IPS-15b (cell line): ENCODE measurements around the gene THOP1.

ENCODE experiments used
- H3K27me3 ChIP-seq: one replicate; pipeline ENCODE4 v1.6.1; 2013; ENCODE audit warnings: low read length; ENCODE audit not compliant: control insufficient read depth, insufficient read depth
- H3K36me3 ChIP-seq: one replicate; pipeline ENCODE4 v1.6.1; 2013; ENCODE audit warnings: low read length; ENCODE audit not compliant: control insufficient read depth, insufficient read depth
- H3K4me1 ChIP-seq: one replicate; pipeline ENCODE4 v1.6.1; 2013; ENCODE audit warnings: mild to moderate bottlenecking, low read length; ENCODE audit not compliant: control insufficient read depth, insufficient read depth
- H3K4me3 ChIP-seq: one replicate; pipeline ENCODE4 v1.5.1; 2013; ENCODE audit warnings: low read depth, low read length
- H3K9ac ChIP-seq: one replicate; pipeline ENCODE4 v1.6.1; 2013; ENCODE audit warnings: low read depth, mild to moderate bottlenecking, low read length
- H3K9me3 ChIP-seq: one replicate; pipeline ENCODE4 v1.6.1; 2013; ENCODE audit warnings: mild to moderate bottlenecking, low read length; ENCODE audit not compliant: control insufficient read depth, insufficient read depth

THOP1 gene

GRCh38 chr19:2841855-2842574 lies 56.7 kb downstream of the THOP1 start:
- peak overlapping the region; percentile 68 for H3K4me3 ChIP-seq
- peaks cover 5% of the 10 kb centered on the region for H3K9me3 ChIP-seq
- peaks cover 3% of the 10 kb centered on the region for H3K27me3 ChIP-seq
- H3K4me1 ChIP-seq: peaks cover 2% of the 10 kb centered on the region
- no peak overlapping the region for H3K9ac ChIP-seq
- no peaks in the 10 kb centered on the region for H3K36me3 ChIP-seq

- Histone ChIP-seq H3K36me3 (no peaks in the 10 kb centered on the region), H3K9me3 (peaks cover 8% of the 10 kb centered on the region), H3K4me1 (peaks cover 2% of the 10 kb centered on the region), H3K4me3 (no peak overlapping the region), H3K27me3 (peaks cover 3% of the 10 kb centered on the region), H3K9ac (no peak overlapping the region)
Observed at GRCh38 chr19:2845107-2845506, 59.8 kb downstream of the THOP1 start.

GRCh38 chr19:2846180-2846894 lies 61.0 kb downstream of the THOP1 start:
- Histone ChIP-seq H3K9me3 (peaks cover 12% of the 10 kb centered on the region), H3K4me1 (peaks cover 2% of the 10 kb centered on the region), H3K9ac (no peak overlapping the region), H3K36me3 (peaks cover 2% of the 10 kb centered on the region), H3K4me3 (no peak overlapping the region), H3K27me3 (peaks cover 3% of the 10 kb centered on the region)

GRCh38 chr19:2847507-2847906 lies 62.2 kb downstream of the THOP1 start:
- peaks cover 19% of the 10 kb centered on the region for H3K9me3 ChIP-seq
- no peaks in the 10 kb centered on the region for H3K4me1 ChIP-seq
- no peaks in the 10 kb centered on the region for H3K27me3 ChIP-seq
- H3K36me3 ChIP-seq: peaks cover 14% of the 10 kb centered on the region
- H3K9ac ChIP-seq: no peak overlapping the region
- no peak overlapping the region for H3K4me3 ChIP-seq

GRCh38 chr19:2848616-2849015 lies 63.3 kb downstream of the THOP1 start:
- Histone ChIP-seq H3K27me3 (no peaks in the 10 kb centered on the region), H3K9me3 (peaks cover 30% of the 10 kb centered on the region), H3K4me1 (no peaks in the 10 kb centered on the region), H3K36me3 (peaks cover 25% of the 10 kb centered on the region), H3K4me3 (no peak overlapping the region), H3K9ac (no peak overlapping the region)

GRCh38 chr19:2850256-2850925 lies 65.1 kb downstream of the THOP1 start:
- Histone ChIP-seq H3K4me3 (no peak overlapping the region), H3K4me1 (no peaks in the 10 kb centered on the region), H3K9me3 (peaks cover 42% of the 10 kb centered on the region), H3K36me3 (peaks cover 27% of the 10 kb centered on the region), H3K27me3 (no peaks in the 10 kb centered on the region), H3K9ac (no peak overlapping the region)

GRCh38 chr19:2852598-2852997 lies 67.3 kb downstream of the THOP1 start:
- H3K9me3 ChIP-seq: peaks cover 38% of the 10 kb centered on the region
- no peaks in the 10 kb centered on the region for H3K4me1 ChIP-seq
- no peaks in the 10 kb centered on the region for H3K27me3 ChIP-seq
- no peak overlapping the region for H3K4me3 ChIP-seq
- H3K36me3 ChIP-seq: peaks cover 27% of the 10 kb centered on the region
- H3K9ac ChIP-seq: no peak overlapping the region

- Histone ChIP-seq H3K9me3 (peaks cover 38% of the 10 kb centered on the region), H3K4me1 (no peaks in the 10 kb centered on the region), H3K4me3 (no peak overlapping the region), H3K36me3 (peaks cover 27% of the 10 kb centered on the region), H3K27me3 (no peaks in the 10 kb centered on the region), H3K9ac (no peak overlapping the region)
Observed at GRCh38 chr19:2853015-2853606, 67.8 kb downstream of the THOP1 start.

- Histone ChIP-seq H3K27me3 (no peaks in the 10 kb centered on the region), H3K4me3 (no peak overlapping the region), H3K9me3 (peaks cover 47% of the 10 kb centered on the region), H3K4me1 (no peaks in the 10 kb centered on the region), H3K36me3 (peaks cover 27% of the 10 kb centered on the region), H3K9ac (no peak overlapping the region)
Observed at GRCh38 chr19:2854849-2855248, 69.5 kb downstream of the THOP1 start.

- peaks cover 40% of the 10 kb centered on the region for H3K9me3 ChIP-seq
- no peaks in the 10 kb centered on the region for H3K4me1 ChIP-seq
- no peak overlapping the region for H3K9ac ChIP-seq
- no peak overlapping the region for H3K4me3 ChIP-seq
- H3K36me3 ChIP-seq: peaks cover 23% of the 10 kb centered on the region
- H3K27me3 ChIP-seq: no peaks in the 10 kb centered on the region
Observed at GRCh38 chr19:2856457-2857050, 71.3 kb downstream of the THOP1 start.

- H3K9me3 ChIP-seq: peaks cover 23% of the 10 kb centered on the region
- no peaks in the 10 kb centered on the region for H3K27me3 ChIP-seq
- H3K4me3 ChIP-seq: no peak overlapping the region
- H3K9ac ChIP-seq: no peak overlapping the region
- no peaks in the 10 kb centered on the region for H3K36me3 ChIP-seq
- H3K4me1 ChIP-seq: no peaks in the 10 kb centered on the region
Observed at GRCh38 chr19:2858864-2859263, 73.6 kb downstream of the THOP1 start.
